ENCODE results near the gene FOXO3. TPM values are rescaled to one million over a fixed set of nuclear protein-coding genes. Genes with fewer than 3 reads are reported as not detected.

FOXO3 gene
- total and polyA plus RNA-seq, 2 donors (not counting 3 experiments of a cell fraction or from before 2014, with no cell fraction given) = 14.4 to 16.9 TPM

DNA sequence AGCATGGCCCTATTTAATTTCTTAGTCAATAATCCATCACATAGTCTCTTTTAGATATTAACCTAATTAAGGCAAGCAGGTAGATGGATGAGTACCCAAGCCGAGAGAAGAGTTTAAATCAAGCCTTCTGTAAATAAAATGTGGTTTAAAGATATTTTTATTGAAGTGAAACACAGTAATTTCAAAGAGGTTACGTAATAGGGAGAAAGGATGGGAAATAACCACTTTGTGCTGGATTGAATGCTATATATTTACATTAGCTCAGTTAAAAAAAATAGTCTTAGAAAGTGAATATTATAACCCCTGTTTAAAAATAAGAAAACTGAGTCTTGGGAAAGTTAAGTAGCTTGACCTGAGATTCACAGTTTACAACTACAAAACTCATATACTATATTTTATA lies 37.0 kb upstream of the FOXO3 start:
- FAIRE-seq (no peak), DNase-seq (ENCODE audit: low read depth, low spot score) (no peak)
- no peak overlapping the region for H3K4me2 ChIP-seq (ENCODE audit: insufficient read depth, low read length)
- intact Hi-C loops (cut with micrococcal nuclease) = loop anchor here (10.0 kb wide), 1 partner anchor 349 kb away; no protein-coding TSS in a partner anchor
- H3K9me3 ChIP-seq (replicated peaks; ENCODE audit: control insufficient read depth, insufficient read depth, low read length) = no peaks in the 10 kb centered on the region
- H3K4me3 ChIP-seq (replicated peaks in 1 of 3; ENCODE audit: insufficient read depth in 1 of 3, low read depth in 1 of 3, low read length in 3 of 3) = no peak overlapping the region
- BruUV-seq (replicated peaks) = no TSS peak
- ChIA-PET CTCF (interaction anchor here (0.8 to 3.6 kb wide), 15 partner anchors 26 to 546 kb away, joined by 3 to 24 read pairs (median 6); partner anchors contain the start of genes ARMC2 and SNX3), POLR2A (no interaction called here)
- no peak overlapping the region for H3K9ac ChIP-seq (replicated peaks; ENCODE audit: extremely low read depth, insufficient read depth, low read length)
- no peak for TF ChIP-seq POLR2A (IDR thresholded peaks at IDR 0.05; ENCODE audit: low read depth, low read length)
- no peak for TF ChIP-seq JUN (IDR thresholded peaks at IDR 0.05; ENCODE audit: borderline replicate concordance, insufficient read depth, insufficient read length, low read depth)
- no peak for TF ChIP-seq MAX (IDR thresholded peaks at IDR 0.05; ENCODE audit: insufficient read depth, insufficient read length)
- dilution Hi-C loops (cut with MboI; ENCODE audit: extremely low pct_ligation_motif_present, low sequenced_read_pairs) = no loop called here
- no peaks in the 10 kb centered on the region for H3K9me1 ChIP-seq (replicated peaks; ENCODE audit: control insufficient read depth, extremely low read depth, insufficient read depth, low read length)
- no peaks in the 10 kb centered on the region for H3K27me3 ChIP-seq (ENCODE audit: control insufficient read depth in 2 of 2, insufficient read depth in 2 of 2, low read length in 2 of 2)
- H3K27ac ChIP-seq (ENCODE audit: insufficient read depth, low read depth, low read length) = no peak overlapping the region
- no peaks in the 10 kb centered on the region for H3K79me2 ChIP-seq (ENCODE audit: control insufficient read depth, insufficient read depth, low read length)
- no peaks in the 10 kb centered on the region for H3K4me1 ChIP-seq (ENCODE audit: control insufficient read depth, extremely low read depth, insufficient read depth, low read length)
- no peak overlapping the region for H2AFZ ChIP-seq (ENCODE audit: low read depth, low read length)
- no peaks in the 10 kb centered on the region for H3K36me3 ChIP-seq (ENCODE audit: control insufficient read depth in 2 of 2, extremely low read depth in 1 of 2, insufficient read depth in 2 of 2, low read length in 2 of 2)
- no peaks in the 10 kb centered on the region for H4K20me1 ChIP-seq (replicated peaks; ENCODE audit: control insufficient read depth, extremely low read depth, insufficient read depth, low read length)

GRCh38 chr6:108524528-108525248 lies 36.0 kb upstream of the FOXO3 start:
- intact Hi-C loops (cut with micrococcal nuclease) = loop anchor here (10.0 kb wide), 1 partner anchor 350 kb away; no protein-coding TSS in a partner anchor
- Histone ChIP-seq H3K27me3 (ENCODE audit: control insufficient read depth in 2 of 2, insufficient read depth in 2 of 2, low read length in 2 of 2) (no peaks in the 10 kb centered on the region), H3K4me1 (ENCODE audit: control insufficient read depth, extremely low read depth, insufficient read depth, low read length) (no peaks in the 10 kb centered on the region), H3K4me2 (ENCODE audit: insufficient read depth, low read length) (no peak overlapping the region), H3K9ac (replicated peaks; ENCODE audit: extremely low read depth, insufficient read depth, low read length) (no peak overlapping the region), H3K27ac (ENCODE audit: insufficient read depth, low read depth, low read length) (no peak overlapping the region), H3K9me3 (replicated peaks; ENCODE audit: control insufficient read depth, insufficient read depth, low read length) (no peaks in the 10 kb centered on the region), H3K36me3 (ENCODE audit: control insufficient read depth in 2 of 2, extremely low read depth in 1 of 2, insufficient read depth in 2 of 2, low read length in 2 of 2) (no peaks in the 10 kb centered on the region), H3K9me1 (replicated peaks; ENCODE audit: control insufficient read depth, extremely low read depth, insufficient read depth, low read length) (no peaks in the 10 kb centered on the region), H3K79me2 (ENCODE audit: control insufficient read depth, insufficient read depth, low read length) (no peaks in the 10 kb centered on the region), H2AFZ (ENCODE audit: low read depth, low read length) (no peak overlapping the region), H4K20me1 (replicated peaks; ENCODE audit: control insufficient read depth, extremely low read depth, insufficient read depth, low read length) (no peaks in the 10 kb centered on the region), H3K4me3 (replicated peaks in 1 of 3; ENCODE audit: insufficient read depth in 1 of 3, low read depth in 1 of 3, low read length in 3 of 3) (no peak overlapping the region)
- POLR2A ChIA-PET = no interaction called here
- BruUV-seq (replicated peaks) = no TSS peak
- CTCF ChIA-PET = interaction anchor here (0.8 to 3.6 kb wide), 15 partner anchors 23 to 549 kb away, joined by 3 to 24 read pairs (median 6); partner anchors contain the start of gene SNX3
- dilution Hi-C loops (cut with MboI; ENCODE audit: extremely low pct_ligation_motif_present, low sequenced_read_pairs) = no loop called here
- TF ChIP-seq CTCF (IDR thresholded peaks at IDR 0.05; ENCODE audit: extremely low read depth in 1 of 2, insufficient read depth in 1 of 2, low read depth in 1 of 2, low read length in 2 of 2) (no peak), EZH2 (IDR thresholded peaks at IDR 0.05; ENCODE audit: borderline replicate concordance, low read depth, low read length, severe bottlenecking) (no peak), JUN (IDR thresholded peaks at IDR 0.05; ENCODE audit: borderline replicate concordance, insufficient read depth, insufficient read length, low read depth) (no peak), MYC (IDR thresholded peaks at IDR 0.05; ENCODE audit: low read depth, low read length) (no peak), POLR2A (IDR thresholded peaks at IDR 0.05; ENCODE audit: low read depth, low read length) (no peak)
- FAIRE-seq = peak; percentile 48
- DNase-seq (ENCODE audit: low read depth, low spot score) = no peak
